IMR-90 (cell line): ENCODE data around the gene GPLD1. TPM values are rescaled to one million over a fixed set of nuclear protein-coding genes. Genes with fewer than 3 reads are reported as not detected.

Experiments
- ATAC-seq: fragments of 200-7000 bp; cut with Tn5 transposase; 2 replicates; pipeline ENCODE4 v1.9.1; 2020; ENCODE audit warnings: low read depth, mild to moderate bottlenecking, moderate library complexity
- BruUV-seq: library from RNA; stranded (reverse); fragments of 400-500 nt; replicated peaks from 2 replicates; lab custom pipeline; 2021; lab: Mats Ljungman, UMichigan
- CTCF ChIA-PET: fragments of 300-600 bp; formaldehyde crosslinking; extraction: SDS; loops from one replicate; lab custom pipeline; 2021; ENCODE audit warnings: antibody characterized with exemption; lab: Yijun Ruan, JAX
- POLR2A ChIA-PET: fragments of 300-600 bp; sonication (Branson Sonifier 250); formaldehyde crosslinking; loops from one replicate; lab custom pipeline; 2022; ENCODE audit warnings: antibody characterized with exemption; ENCODE audit not compliant: unreplicated experiment; lab: Charles Lee
- DNase-seq: peaks from one replicate; pipeline ENCODE4 v3.0.0; 2013
- H2AFZ ChIP-seq: replicated peaks from 2 replicates; pipeline ENCODE3; 2013; ENCODE audit warnings: low read length, mild to moderate bottlenecking; ENCODE audit not compliant: poor library complexity
- H2AK5ac ChIP-seq: 2 replicates; pipeline ENCODE4 v1.6.1; 2013; ENCODE audit warnings: low read depth, low read length, inconsistent platforms
- H2AK9ac ChIP-seq: replicated peaks from 2 replicates; pipeline ENCODE3; 2013; ENCODE audit warnings: mild to moderate bottlenecking, low read depth, low read length, moderate library complexity; ENCODE audit not compliant: poor library complexity
- H2BK120ac ChIP-seq: 2 replicates; pipeline ENCODE4 v1.6.1; 2013; ENCODE audit warnings: low read depth, low read length, inconsistent platforms
- H2BK15ac ChIP-seq: 3 replicates; pipeline ENCODE4 v1.6.1; 2013; ENCODE audit warnings: low read depth, low read length, inconsistent platforms
- H2BK20ac ChIP-seq: 2 replicates; pipeline ENCODE4 v1.6.1; 2013; ENCODE audit warnings: low read depth, mild to moderate bottlenecking, inconsistent platforms, low read length, moderate library complexity
- H2BK5ac ChIP-seq: 2 replicates; pipeline ENCODE4 v1.6.1; 2013; ENCODE audit warnings: mild to moderate bottlenecking, low read depth, low read length, inconsistent platforms; ENCODE audit not compliant: poor library complexity, severe bottlenecking
- H3K14ac ChIP-seq: replicated peaks from 2 replicates; pipeline ENCODE4 v1.6.1; 2013; ENCODE audit warnings: low read depth, low read length, inconsistent platforms
- H3K18ac ChIP-seq: 2 replicates; pipeline ENCODE4 v1.6.1; 2013; ENCODE audit warnings: low read depth, low read length, control low read depth
- H3K23ac ChIP-seq: 2 replicates; pipeline ENCODE4 v1.6.1; 2013; ENCODE audit warnings: low read depth, low read length, inconsistent platforms
- H3K27ac ChIP-seq: 2 replicates; pipeline ENCODE4 v1.5.1; 2013; ENCODE audit warnings: mild to moderate bottlenecking, control low read depth, low read length; ENCODE audit not compliant: insufficient read depth
- H3K27me3 ChIP-seq: 2 replicates; pipeline ENCODE4 v1.6.1; 2013; ENCODE audit warnings: low read length; ENCODE audit not compliant: control insufficient read depth, insufficient read depth
- H3K36me3 ChIP-seq: 2 replicates; pipeline ENCODE4 v1.6.1; 2013; ENCODE audit warnings: low read length, mixed read lengths; ENCODE audit not compliant: control insufficient read depth, insufficient read depth
- H3K4ac ChIP-seq: 2 replicates; pipeline ENCODE4 v1.6.1; 2013; ENCODE audit warnings: low read depth, low read length, inconsistent platforms
- H3K4me1 ChIP-seq: 2 replicates; pipeline ENCODE4 v1.6.1; 2013; ENCODE audit warnings: low read length, mixed read lengths; ENCODE audit not compliant: control insufficient read depth, insufficient read depth
- H3K4me2 ChIP-seq: 2 replicates; pipeline ENCODE4 v1.6.1; 2013; ENCODE audit warnings: low read depth, mild to moderate bottlenecking, control low read depth, low read length, moderate library complexity
- H3K4me3 ChIP-seq: 2 replicates; pipeline ENCODE4 v1.5.1; 2013; ENCODE audit warnings: low read depth, mild to moderate bottlenecking, control low read depth, low read length, moderate library complexity; ENCODE audit not compliant: insufficient read depth
- H3K56ac ChIP-seq: 2 replicates; pipeline ENCODE4 v1.6.1; 2013; ENCODE audit warnings: low read length, inconsistent platforms; ENCODE audit not compliant: insufficient read depth; ENCODE audit errors: extremely low read depth
- H3K79me1 ChIP-seq, 2 experiments: 2 replicates each; pipeline ENCODE4 v1.6.1; 2013; ENCODE audit warnings: low read length in 2 of 2, inconsistent platforms in 1 of 2, low read depth in 1 of 2
- H3K9ac ChIP-seq: 2 replicates; pipeline ENCODE4 v1.6.1; 2013; ENCODE audit warnings: low read depth, low read length, control low read depth
- H3K9me1 ChIP-seq: 2 replicates; pipeline ENCODE4 v1.6.1; 2013; ENCODE audit warnings: low read length, inconsistent platforms; ENCODE audit not compliant: insufficient read depth
- H3K9me3 ChIP-seq: 2 replicates; pipeline ENCODE4 v1.6.1; 2013; ENCODE audit warnings: low read length; ENCODE audit not compliant: control insufficient read depth, insufficient read depth
- H4K20me1 ChIP-seq: 2 replicates; pipeline ENCODE4 v1.6.1; 2013; ENCODE audit warnings: low read length, inconsistent platforms; ENCODE audit not compliant: insufficient read depth
- H4K5ac ChIP-seq: 2 replicates; pipeline ENCODE4 v1.6.1; 2013; ENCODE audit warnings: mild to moderate bottlenecking, low read depth, low read length, control low read depth
- H4K8ac ChIP-seq, 2 experiments: 2 replicates each; pipeline ENCODE4 v1.6.1; 2013; ENCODE audit warnings: low read depth in 2 of 2, low read length in 2 of 2, control low read depth in 1 of 2, inconsistent platforms in 1 of 2
- H4K91ac ChIP-seq: 2 replicates; pipeline ENCODE4 v1.6.1; 2013; ENCODE audit warnings: low read depth, low read length, inconsistent platforms; ENCODE audit not compliant: insufficient read depth
- WGBS, 2 experiments: methylation state at CpG; one replicate each; pipeline versions ENCODE4 v1.1.5 to v1.1.7; 2013; ENCODE audit warnings: missing lambda C conversion rate in 2 of 2; ENCODE audit not compliant: insufficient read length in 1 of 2; ENCODE audit errors: extremely low coverage in 2 of 2; 5-methylcytosine and 5-hydroxymethylcytosine counted together
- dilution Hi-C: fragments of 300-500 bp; cut with HindIII; formaldehyde crosslinking; loops from one replicate; pipeline ENCODE4 v1.14.3; 2018; ENCODE audit warnings: low sequenced_read_pairs; ENCODE audit not compliant: unreplicated experiment
- in situ Hi-C: fragments of 300-500 bp; cut with MboI; formaldehyde crosslinking; loops from 3 replicates; pipeline ENCODE4 v1.14.3; 2019; ENCODE audit warnings: low sequenced_read_pairs, inconsistent platforms, mixed read lengths
- intact Hi-C: fragments of 100-400 bp; cut with micrococcal nuclease; formaldehyde crosslinking; loops from 2 replicates; pipeline ENCODE4 v1.10.0; 2022
- polyA plus RNA-seq, 3 experiments: library from polyadenylated mRNA; depleted of rRNA; stranded (reverse); fragments of >200 nt; gene quantifications; 2 replicates each; pipeline ENCODE4 v1.2.3, GENCODE V29; 2012; ENCODE audit warnings: low replicate concordance in 1 of 3
- total RNA-seq: library from RNA; depleted of rRNA; stranded (reverse); fragments of >200 nt; gene quantifications from 2 replicates; pipeline ENCODE4 v1.2.3, GENCODE V29; 2012
- TF ChIP-seq, protein P1 (sequence below): conservative IDR thresholded peaks from 2 replicates; pipeline ENCODE4 v1.5.1; 2012; ENCODE audit warnings: mild to moderate bottlenecking, low read depth, low read length, improper control_type of control experiment
- TF ChIP-seq, protein P2 (sequence below): fragments of 150-350 bp; IDR thresholded peaks from 2 replicates; pipeline ENCODE4 v1.6.1; 2017; ENCODE audit warnings: mild to moderate bottlenecking, antibody characterized with exemption, low read length, low read depth

The GPLD1 gene
- total and polyA plus RNA-seq, 2 of the 4 experiments (the other 2 are of a cell fraction), result 0.05 to 0.18 TPM

DNA sequence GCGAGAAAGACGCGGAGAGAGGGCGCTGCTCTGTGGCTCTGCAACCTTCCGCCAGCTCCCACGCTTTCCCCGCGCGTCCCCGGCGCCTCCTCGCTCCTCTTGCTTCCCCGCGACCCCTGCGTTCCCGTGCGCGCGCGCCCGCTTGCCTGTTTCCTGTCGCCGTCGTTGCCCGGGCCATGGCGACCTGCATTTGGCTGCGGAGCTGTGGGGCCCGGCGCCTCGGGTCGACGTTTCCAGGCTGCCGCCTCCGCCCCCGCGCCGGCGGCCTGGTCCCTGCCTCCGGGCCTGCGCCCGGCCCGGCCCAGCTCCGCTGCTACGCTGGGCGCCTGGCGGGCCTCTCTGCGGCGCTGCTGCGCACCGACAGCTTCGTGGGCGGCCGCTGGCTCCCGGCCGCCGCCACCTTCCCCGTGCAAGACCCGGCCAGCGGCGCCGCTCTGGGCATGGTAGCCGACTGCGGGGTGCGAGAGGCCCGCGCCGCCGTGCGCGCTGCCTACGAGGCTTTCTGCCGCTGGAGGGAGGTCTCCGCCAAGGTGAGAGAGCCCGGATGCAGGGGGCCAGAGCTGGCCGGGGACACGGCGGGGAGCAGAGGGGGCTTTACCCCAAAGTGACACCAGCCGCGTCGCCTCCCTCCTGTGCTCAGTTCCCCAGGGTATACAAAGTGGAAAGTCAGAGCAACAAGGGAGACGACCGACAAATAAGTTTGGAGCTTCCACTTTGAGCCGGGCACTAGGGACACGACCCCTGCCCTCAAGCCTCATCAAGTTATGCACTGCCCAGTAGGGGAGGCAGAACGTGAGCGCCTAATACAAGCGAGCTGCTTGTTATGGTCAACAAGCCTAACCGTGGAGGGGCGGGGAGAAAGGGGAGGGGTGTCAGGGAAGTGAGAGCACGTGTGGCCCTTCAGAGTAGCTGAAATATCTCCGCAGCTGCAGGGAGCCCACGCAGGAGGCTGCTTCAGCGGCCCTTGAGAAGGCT, 5.7 kb upstream of the GPLD1 start, which contains the start of gene ALDH5A1:
ALDH5A1 (plus strand) TSS at position 149 of the 975 bp plus-strand sequence; CDS start at position 177, 28 bp downstream.
- ATAC-seq, result peak; percentile 93
- no peaks in the 10 kb centered on the region for H3K36me3 ChIP-seq

More for the DNA sequence above, 5.7 kb upstream of the GPLD1 start, which contains the start of gene ALDH5A1:
- no peak within 1 kb of the TSS for H3K18ac ChIP-seq
- H3K4me1 ChIP-seq, result peaks cover 5% of the 10 kb centered on the region
- no peaks in the 10 kb centered on the region for H3K9me1 ChIP-seq
- H2BK5ac ChIP-seq, result no peak within 1 kb of the TSS
- TF ChIP-seq, protein P1, sequence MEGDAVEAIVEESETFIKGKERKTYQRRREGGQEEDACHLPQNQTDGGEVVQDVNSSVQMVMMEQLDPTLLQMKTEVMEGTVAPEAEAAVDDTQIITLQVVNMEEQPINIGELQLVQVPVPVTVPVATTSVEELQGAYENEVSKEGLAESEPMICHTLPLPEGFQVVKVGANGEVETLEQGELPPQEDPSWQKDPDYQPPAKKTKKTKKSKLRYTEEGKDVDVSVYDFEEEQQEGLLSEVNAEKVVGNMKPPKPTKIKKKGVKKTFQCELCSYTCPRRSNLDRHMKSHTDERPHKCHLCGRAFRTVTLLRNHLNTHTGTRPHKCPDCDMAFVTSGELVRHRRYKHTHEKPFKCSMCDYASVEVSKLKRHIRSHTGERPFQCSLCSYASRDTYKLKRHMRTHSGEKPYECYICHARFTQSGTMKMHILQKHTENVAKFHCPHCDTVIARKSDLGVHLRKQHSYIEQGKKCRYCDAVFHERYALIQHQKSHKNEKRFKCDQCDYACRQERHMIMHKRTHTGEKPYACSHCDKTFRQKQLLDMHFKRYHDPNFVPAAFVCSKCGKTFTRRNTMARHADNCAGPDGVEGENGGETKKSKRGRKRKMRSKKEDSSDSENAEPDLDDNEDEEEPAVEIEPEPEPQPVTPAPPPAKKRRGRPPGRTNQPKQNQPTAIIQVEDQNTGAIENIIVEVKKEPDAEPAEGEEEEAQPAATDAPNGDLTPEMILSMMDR, result 0 out of 2 replicates have a peak, but pooled peaks have one; percentile 8
- TF ChIP-seq, protein P2, sequence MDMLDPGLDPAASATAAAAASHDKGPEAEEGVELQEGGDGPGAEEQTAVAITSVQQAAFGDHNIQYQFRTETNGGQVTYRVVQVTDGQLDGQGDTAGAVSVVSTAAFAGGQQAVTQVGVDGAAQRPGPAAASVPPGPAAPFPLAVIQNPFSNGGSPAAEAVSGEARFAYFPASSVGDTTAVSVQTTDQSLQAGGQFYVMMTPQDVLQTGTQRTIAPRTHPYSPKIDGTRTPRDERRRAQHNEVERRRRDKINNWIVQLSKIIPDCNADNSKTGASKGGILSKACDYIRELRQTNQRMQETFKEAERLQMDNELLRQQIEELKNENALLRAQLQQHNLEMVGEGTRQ, result no peak
- in situ Hi-C loops, result no loop called here
- peak within 1 kb of the TSS; percentile 85 for H3K4me2 ChIP-seq
- intact Hi-C loops, result no loop called here
- no peaks in the 10 kb centered on the region for H3K79me1 ChIP-seq
- no peak within 1 kb of the TSS for H2BK20ac ChIP-seq
- H3K4ac ChIP-seq, result no peak within 1 kb of the TSS
- peak within 1 kb of the TSS; percentile 4; the same call in 1 of the 2 replicates for H3K9ac ChIP-seq
- H4K8ac ChIP-seq, result no peak within 1 kb of the TSS
- WGBS, 2 experiments, result 2% methylated on average over 36 of the region's 93 CpGs; no CpG with 5 or more reads in 1 of the 2 experiments
- peak; percentile 38 for DNase-seq
- H3K56ac ChIP-seq, result no peak within 1 kb of the TSS
- dilution Hi-C loops, result no loop called here
- H2AK9ac ChIP-seq, result peak within 1 kb of the TSS; percentile 44
- ChIA-PET POLR2A (no interaction called here), CTCF (interaction anchor here (0.8 kb wide), 1 partner anchor 9 kb away, joined by 3 read pairs; no protein-coding TSS in a partner anchor)
- peak within 1 kb of the TSS; percentile 95 for H2AFZ ChIP-seq
- peak within 1 kb of the TSS; percentile 81 for H3K4me3 ChIP-seq
- H3K27ac ChIP-seq, result no peak within 1 kb of the TSS; the same call in 1 of the 2 replicates
- no peaks in the 10 kb centered on the region for H3K9me3 ChIP-seq
- no peak within 1 kb of the TSS; the same call in 1 of the 2 replicates for H3K23ac ChIP-seq
- H2BK15ac ChIP-seq, result no peak within 1 kb of the TSS
- H2BK120ac ChIP-seq, result no peak within 1 kb of the TSS
- no peak within 1 kb of the TSS for H2AK5ac ChIP-seq
- H4K20me1 ChIP-seq, result no peaks in the 10 kb centered on the region
- H3K14ac ChIP-seq, result no peak within 1 kb of the TSS
- H3K27me3 ChIP-seq, result peaks cover 12% of the 10 kb centered on the region
- H4K91ac ChIP-seq, result no peak within 1 kb of the TSS
- no TSS peak for BruUV-seq
- H4K5ac ChIP-seq, result no peak within 1 kb of the TSS
